Endothelial cell of umbilical vein (primary cell): ENCODE data around the gene NPFFR2. TPM values are rescaled to one million over a fixed set of nuclear protein-coding genes. Genes with fewer than 3 reads are reported as not detected.

ENCODE experiments used
- BruUV-seq: library from RNA; stranded (reverse); fragments of 400-500 nt; replicated peaks from 2 replicates; lab custom pipeline; 2021; lab: Mats Ljungman, UMichigan
- CTCF ChIA-PET: fragments of 300-600, 350-600 bp; sonication (Branson Sonifier 250); formaldehyde crosslinking; loops from one replicate; lab custom pipeline; 2021; ENCODE audit warnings: antibody characterized with exemption, inconsistent platforms; lab: Charles Lee
- POLR2A ChIA-PET: fragments of 300-600, 350-600 bp; sonication (Branson Sonifier 250); formaldehyde crosslinking; loops from one replicate; lab custom pipeline; 2021; ENCODE audit warnings: antibody characterized with exemption, inconsistent platforms; lab: Charles Lee
- DNase-seq: peaks from one replicate; pipeline ENCODE4 v3.0.0-alpha.2; 2011; ENCODE audit warnings: low read depth, low spot score
- FAIRE-seq: peaks from 2 replicates; lab custom pipeline; 2011; peaks lifted over from hg19 to GRCh38; lab: Jason Lieb, UNC
- H2AFZ ChIP-seq: 2 replicates; pipeline ENCODE4 v1.6.0; 2012; ENCODE audit warnings: low read depth, low read length, control low read depth, inconsistent platforms
- H3K27ac ChIP-seq: 2 replicates; pipeline ENCODE4 v1.5.1; 2011; ENCODE audit warnings: low read depth, mild to moderate bottlenecking, control low read depth, low read length, moderate library complexity; ENCODE audit not compliant: insufficient read depth
- H3K27me3 ChIP-seq, 2 experiments: 2 replicates each; pipeline versions ENCODE4 v1.6.0 to v1.6.1; 2011; ENCODE audit warnings: low read length in 2 of 2, mixed read lengths in 1 of 2; ENCODE audit not compliant: control insufficient read depth in 2 of 2, insufficient read depth in 2 of 2
- H3K36me3 ChIP-seq, 2 experiments: 2 replicates in 1 of 2; 3 replicates in 1 of 2; pipeline ENCODE4 v1.5.1; 2011; ENCODE audit warnings: low read length in 2 of 2, mild to moderate bottlenecking in 1 of 2, moderate library complexity in 1 of 2; ENCODE audit not compliant: control insufficient read depth in 2 of 2, insufficient read depth in 2 of 2; ENCODE audit errors: extremely low read depth in 1 of 2
- H3K4me1 ChIP-seq: 3 replicates; pipeline ENCODE4 v1.5.1; 2011; ENCODE audit warnings: mild to moderate bottlenecking, low read length; ENCODE audit not compliant: control insufficient read depth, insufficient read depth; ENCODE audit errors: extremely low read depth
- H3K4me2 ChIP-seq: 2 replicates; pipeline ENCODE4 v1.6.1; 2011; ENCODE audit warnings: low read length, control low read depth, mixed read lengths; ENCODE audit not compliant: insufficient read depth
- H3K4me3 ChIP-seq, 3 experiments: fragments of 200-600 bp in 1 of 3; sonication (generic), shearing (Covaris generic) in 1 of 3; replicated peaks in 1 of 3; 2 replicates each; pipeline ENCODE4 v1.5.1; 2011 to 2016; ENCODE audit warnings: control low read depth in 3 of 3, low read length in 3 of 3, mild to moderate bottlenecking in 2 of 3, inconsistent platforms in 1 of 3, low read depth in 1 of 3, moderate library complexity in 1 of 3; ENCODE audit not compliant: insufficient read depth in 1 of 3
- H3K79me2 ChIP-seq: 2 replicates; pipeline ENCODE4 v1.6.0; 2012; ENCODE audit warnings: low read length, inconsistent platforms; ENCODE audit not compliant: control insufficient read depth, insufficient read depth
- H3K9ac ChIP-seq: replicated peaks from 2 replicates; pipeline ENCODE3; 2011; ENCODE audit warnings: low read length, control low read depth; ENCODE audit not compliant: insufficient read depth; ENCODE audit errors: extremely low read depth
- H3K9me1 ChIP-seq: replicated peaks from 3 replicates; pipeline ENCODE4 v1.6.0; 2011; ENCODE audit warnings: mild to moderate bottlenecking, low read length; ENCODE audit not compliant: control insufficient read depth, insufficient read depth; ENCODE audit errors: extremely low read depth
- H3K9me3 ChIP-seq: replicated peaks from 2 replicates; pipeline ENCODE4 v1.5.1; 2012; ENCODE audit warnings: low read length, inconsistent platforms; ENCODE audit not compliant: control insufficient read depth, insufficient read depth
- H4K20me1 ChIP-seq: replicated peaks from 2 replicates; pipeline ENCODE3; 2011; ENCODE audit warnings: mild to moderate bottlenecking, low read length; ENCODE audit not compliant: control insufficient read depth, insufficient read depth; ENCODE audit errors: extremely low read depth
- CTCF ChIP-seq, 2 donors: IDR thresholded peaks; 1 replicate in 1 of 2; 2 replicates in 1 of 2; pipeline ENCODE4 v1.5.1; 2011; ENCODE audit warnings: low read length in 2 of 2, mild to moderate bottlenecking in 2 of 2, moderate library complexity in 2 of 2, control low read depth in 1 of 2, inconsistent platforms in 1 of 2, low read depth in 1 of 2; ENCODE audit not compliant: insufficient read depth in 1 of 2; ENCODE audit errors: extremely low read depth in 1 of 2
- EZH2 ChIP-seq: IDR thresholded peaks from 2 replicates; pipeline ENCODE4 v1.6.1; 2012; ENCODE audit warnings: borderline replicate concordance, low read depth, mild to moderate bottlenecking, moderate library complexity, low read length, inconsistent platforms; ENCODE audit not compliant: severe bottlenecking
- FOS ChIP-seq: IDR thresholded peaks from 2 replicates; pipeline ENCODE4 v1.6.1; 2011; ENCODE audit warnings: mild to moderate bottlenecking, low read length, moderate library complexity, borderline replicate concordance; ENCODE audit not compliant: insufficient read depth
- GATA2 ChIP-seq: IDR thresholded peaks from 2 replicates; pipeline ENCODE4 v1.7.0; 2011; ENCODE audit warnings: low read depth, mild to moderate bottlenecking, moderate library complexity, mixed read lengths, low read length; ENCODE audit not compliant: insufficient read length, insufficient read depth
- JUN ChIP-seq: IDR thresholded peaks from 2 replicates; pipeline ENCODE4 v1.6.1; 2011; ENCODE audit warnings: borderline replicate concordance, low read depth; ENCODE audit not compliant: insufficient read length, insufficient read depth
- MAX ChIP-seq: IDR thresholded peaks from 2 replicates; pipeline ENCODE4 v1.6.1; 2011; ENCODE audit not compliant: insufficient read depth, insufficient read length
- MYC ChIP-seq: IDR thresholded peaks from one replicate; pipeline ENCODE4 v1.6.1; 2011; ENCODE audit warnings: mild to moderate bottlenecking, low read depth, low read length
- POLR2A ChIP-seq: IDR thresholded peaks from 2 replicates; pipeline ENCODE4 v1.6.1; 2012; ENCODE audit warnings: low read depth, mild to moderate bottlenecking, control low read depth, low read length
- POLR2AphosphoS5 ChIP-seq: IDR thresholded peaks from 2 replicates; pipeline ENCODE4 v1.6.1; 2012; ENCODE audit warnings: low read depth, mild to moderate bottlenecking, control low read depth, low read length, moderate library complexity; ENCODE audit not compliant: insufficient read depth
- dilution Hi-C: fragments of 300-500 bp; cut with MboI; formaldehyde crosslinking; loops from one replicate; pipeline ENCODE4 v1.15.0; 2019; ENCODE audit warnings: low sequenced_read_pairs; ENCODE audit not compliant: extremely low pct_ligation_motif_present
- intact Hi-C: fragments of 100-400 bp; cut with micrococcal nuclease; formaldehyde crosslinking; loops from one replicate; pipeline ENCODE4 v1.10.0; 2022
- polyA plus RNA-seq, 4 experiments: library from polyadenylated mRNA; depleted of rRNA in 3 of 4; stranded (reverse) in 3 of 4; unstranded in 1 of 4; fragments of >200 nt; gene quantifications; 2 replicates each; pipeline versions ENCODE4 v1.2.1 to v1.2.3, GENCODE V29; 2011 to 2012; ENCODE audit warnings: missing spikeins in 1 of 4
- total RNA-seq: library from RNA; stranded (reverse); gene quantifications from 2 replicates; pipeline ENCODE4 v1.2.3, GENCODE V29; 2021

Gene NPFFR2
- total and polyA plus RNA-seq, 2 donors (not counting 3 experiments of a cell fraction or from before 2014, with no cell fraction given): 0.06 TPM; not detected in 1

- Histone ChIP-seq H3K27me3 (no peaks in the 10 kb centered on the region), H2AFZ (no peak overlapping the region), H3K27ac (no peak overlapping the region), H3K4me3 (no peak overlapping the region), H4K20me1 (no peaks in the 10 kb centered on the region), H3K9ac (no peak overlapping the region), H3K36me3 (no peaks in the 10 kb centered on the region), H3K9me3 (no peaks in the 10 kb centered on the region), H3K4me2 (no peak overlapping the region), H3K9me1 (no peaks in the 10 kb centered on the region), H3K79me2 (no peaks in the 10 kb centered on the region), H3K4me1 (no peaks in the 10 kb centered on the region)
- dilution Hi-C loops: no loop called here
- no peak for FAIRE-seq
- intact Hi-C loops: no loop called here
- TF ChIP-seq GATA2: no peak
- no peak for TF ChIP-seq MAX
- no peak for TF ChIP-seq JUN
- no peak for TF ChIP-seq EZH2
- no peak for TF ChIP-seq CTCF (IDR thresholded peaks at IDR 0.05; ENCODE audit: extremely low read depth in 1 of 2, insufficient read depth in 1 of 2, low read depth in 1 of 2, low read length in 2 of 2)
- TF ChIP-seq POLR2AphosphoS5: no peak
- no peak for TF ChIP-seq POLR2A
- TF ChIP-seq MYC: no peak
- no peak for TF ChIP-seq FOS
- DNase-seq: no peak
- ChIA-PET CTCF (no interaction called here), POLR2A (no interaction called here)
- BruUV-seq: no TSS peak
Observed at GRCh38 chr4:71995297-71995696, 36.5 kb upstream of the NPFFR2 start.
